Natural killer cell (primary cell): ENCODE results near the gene FBXL17. TPM values are rescaled to one million over a fixed set of nuclear protein-coding genes. Genes with fewer than 3 reads are reported as not detected.

ENCODE experiments used
- ATAC-seq, 3 donors: fragments of 150-1000 bp in 2 of 3; fragments of 200-7000 bp in 1 of 3; cut with Tn5 transposase; 1 replicate in 1 of 3; 2 replicates in 2 of 3; pipeline ENCODE4 v1.10.0; 2021; ENCODE audit warnings: mild to moderate bottlenecking in 2 of 3, moderate library complexity in 2 of 3
- DNase-seq, 2 donors: peaks; one replicate each; pipeline versions ENCODE4 v3.0.0 to v3.0.0-alpha.2; 2013 to 2021; ENCODE audit warnings: mixed read lengths in 1 of 2
- H3K27ac ChIP-seq: one replicate; pipeline ENCODE4 v1.5.1; 2013; ENCODE audit warnings: mild to moderate bottlenecking, low read length
- H3K27me3 ChIP-seq: one replicate; pipeline ENCODE4 v1.6.1; 2013; ENCODE audit warnings: low read length; ENCODE audit not compliant: control insufficient read depth, insufficient read depth
- H3K36me3 ChIP-seq: one replicate; pipeline ENCODE4 v1.6.1; 2013; ENCODE audit warnings: low read length; ENCODE audit not compliant: control insufficient read depth, insufficient read depth
- H3K4me1 ChIP-seq: one replicate; pipeline ENCODE4 v1.6.1; 2013; ENCODE audit warnings: low read length; ENCODE audit not compliant: control insufficient read depth, insufficient read depth
- H3K4me3 ChIP-seq: one replicate; pipeline ENCODE4 v1.5.1; 2013; ENCODE audit warnings: low read length
- H3K9me3 ChIP-seq: one replicate; pipeline ENCODE4 v1.6.1; 2013; ENCODE audit warnings: low read length; ENCODE audit not compliant: control insufficient read depth, insufficient read depth
- H3K27ac Mint-ChIP-seq, 2 donors: one replicate each; pipeline ENCODE4 v1.8.0; 2022; ENCODE audit warnings: mild to moderate bottlenecking in 2 of 2, mixed read lengths in 2 of 2, moderate library complexity in 1 of 2
- H3K27me3 Mint-ChIP-seq, 2 donors: one replicate each; pipeline ENCODE4 v1.8.0; 2022; ENCODE audit warnings: low read depth in 2 of 2, mixed read lengths in 2 of 2
- H3K36me3 Mint-ChIP-seq: one replicate; pipeline ENCODE4 v1.8.0; 2022; ENCODE audit warnings: mixed read lengths
- H3K4me1 Mint-ChIP-seq, 2 donors: one replicate each; pipeline ENCODE4 v1.8.0; 2022; ENCODE audit warnings: mixed read lengths in 2 of 2
- H3K4me3 Mint-ChIP-seq: one replicate; pipeline ENCODE4 v1.8.0; 2022; ENCODE audit warnings: mild to moderate bottlenecking, moderate library complexity, mixed read lengths
- H3K9me3 Mint-ChIP-seq, 2 donors: one replicate each; pipeline ENCODE4 v1.8.0; 2022; ENCODE audit warnings: mixed read lengths in 2 of 2
- CTCF ChIP-seq: fragments of 200-600 bp; IDR thresholded peaks from one replicate; pipeline ENCODE4 v1.8.0; 2022; ENCODE audit warnings: antibody characterized with exemption
- WGBS: methylation state at CpG from one replicate; pipeline ENCODE4 v1.1.7; 2013; ENCODE audit warnings: missing lambda C conversion rate; ENCODE audit not compliant: insufficient coverage; 5-methylcytosine and 5-hydroxymethylcytosine counted together
- intact Hi-C: fragments of 100-400 bp; cut with micrococcal nuclease; formaldehyde crosslinking; loops from one replicate; pipeline ENCODE4 v1.14.2; 2022
- total RNA-seq, 4 donors: library from RNA; stranded (reverse); fragments of 120-200 nt in 1 of 4; gene quantifications; one replicate each; pipeline versions ENCODE4 v1.2.3 to v1.2.4, GENCODE V29; 2013 to 2022

The FBXL17 gene
- total RNA-seq, 3 donors from 2014 or later (not counting 1 experiment from before 2014, with no cell fraction given) = 34.2 to 46.8 (median 34.9) TPM

GRCh38 chr5:108025957-108026356 is 355.9 kb downstream of the FBXL17 start:
- peaks cover 4% of the 10 kb centered on the region for H3K36me3 Mint-ChIP-seq
- H3K36me3 ChIP-seq = no peaks in the 10 kb centered on the region
- 100% methylated on average over 1 of the region's 2 CpGs for WGBS
- no peak overlapping the region for H3K4me3 ChIP-seq
- no peaks in the 10 kb centered on the region for H3K27me3 ChIP-seq
- intact Hi-C loops = no loop called here
- TF ChIP-seq CTCF = no peak
- H3K4me3 Mint-ChIP-seq = no peak overlapping the region
- no peak for DNase-seq
- no peak overlapping the region for H3K27ac ChIP-seq
- ATAC-seq = no peak
- no peaks in the 10 kb centered on the region for H3K27me3 Mint-ChIP-seq
- no peaks in the 10 kb centered on the region for H3K9me3 Mint-ChIP-seq
- H3K27ac Mint-ChIP-seq = no peak overlapping the region
- peaks cover 0 to 6% of the 10 kb centered on the region in 2 donors for H3K4me1 Mint-ChIP-seq
- H3K4me1 ChIP-seq = no peaks in the 10 kb centered on the region
- no peaks in the 10 kb centered on the region for H3K9me3 ChIP-seq

- Histone ChIP-seq H3K27me3 (no peaks in the 10 kb centered on the region), H3K36me3 (no peaks in the 10 kb centered on the region), H3K27ac (no peak overlapping the region), H3K4me1 (no peaks in the 10 kb centered on the region), H3K4me3 (no peak overlapping the region), H3K9me3 (no peaks in the 10 kb centered on the region)
- Mint-ChIP-seq H3K4me1 (no peaks in the 10 kb centered on the region), H3K36me3 (peaks cover 4% of the 10 kb centered on the region), H3K27me3 (no peaks in the 10 kb centered on the region), H3K4me3 (no peak overlapping the region), H3K27ac (no peak overlapping the region), H3K9me3 (no peaks in the 10 kb centered on the region)
- no peak for DNase-seq
- ATAC-seq = peak in 1 of 3 donors; percentile 55
- WGBS = 100% methylated on average over 1 of the region's 1 CpG
- intact Hi-C loops = no loop called here
- TF ChIP-seq CTCF = no peak
These were observed 356.9 kb downstream of the FBXL17 start for GRCh38 chr5:108024986-108025385.

- no peak for TF ChIP-seq CTCF
- peak overlapping the region; percentile 46 to 58 for H3K27ac Mint-ChIP-seq
- H3K4me1 Mint-ChIP-seq = peaks cover 18 to 25% of the 10 kb centered on the region in 2 donors
- peaks cover 13% of the 10 kb centered on the region for H3K36me3 Mint-ChIP-seq
- H3K27me3 Mint-ChIP-seq = no peaks in the 10 kb centered on the region
- no peaks in the 10 kb centered on the region for H3K36me3 ChIP-seq
- H3K4me1 ChIP-seq = peaks cover 7% of the 10 kb centered on the region
- no peaks in the 10 kb centered on the region for H3K9me3 Mint-ChIP-seq
- H3K9me3 ChIP-seq = no peaks in the 10 kb centered on the region
- DNase-seq = no peak
- H3K27me3 ChIP-seq = no peaks in the 10 kb centered on the region
- H3K27ac ChIP-seq = no peak overlapping the region
- H3K4me3 Mint-ChIP-seq = no peak overlapping the region
- 33% methylated on average over 2 of the region's 2 CpGs for WGBS
- intact Hi-C loops = no loop called here
- ATAC-seq = peak; percentile 57 to 81 (median 67)
- H3K4me3 ChIP-seq = no peak overlapping the region
These were observed 365.8 kb downstream of the FBXL17 start for GRCh38 chr5:108016101-108016500.

GRCh38 chr5:108006791-108007190 is 375.1 kb downstream of the FBXL17 start:
- H3K27ac ChIP-seq = no peak overlapping the region
- no peak overlapping the region for H3K4me3 Mint-ChIP-seq
- no peaks in the 10 kb centered on the region for H3K27me3 Mint-ChIP-seq
- no peak for DNase-seq
- H3K9me3 Mint-ChIP-seq = no peaks in the 10 kb centered on the region
- no peaks in the 10 kb centered on the region for H3K27me3 ChIP-seq
- H3K4me1 Mint-ChIP-seq = peaks cover 9 to 10% of the 10 kb centered on the region in 2 donors
- no peak for TF ChIP-seq CTCF
- H3K9me3 ChIP-seq = no peaks in the 10 kb centered on the region
- no peaks in the 10 kb centered on the region for H3K36me3 Mint-ChIP-seq
- intact Hi-C loops = no loop called here
- H3K27ac Mint-ChIP-seq = no peak overlapping the region
- H3K4me3 ChIP-seq = no peak overlapping the region
- H3K36me3 ChIP-seq = no peaks in the 10 kb centered on the region
- ATAC-seq = no peak
- 94% methylated on average over 3 of the region's 3 CpGs for WGBS
- no peaks in the 10 kb centered on the region for H3K4me1 ChIP-seq
